H9 (cell line): Measurements from ENCODE around the gene ANO6. TPM values are rescaled to one million over a fixed set of nuclear protein-coding genes. Genes with fewer than 3 reads are reported as not detected.

Experiments
- DNase-seq: peaks from one replicate; pipeline ENCODE4 v3.0.0-alpha.2; 2017
- H2AFZ ChIP-seq: one replicate; pipeline ENCODE4 v1.6.1; 2013; ENCODE audit warnings: mild to moderate bottlenecking, low read length, control low read depth, moderate library complexity
- H2AK5ac ChIP-seq: 2 replicates; pipeline ENCODE4 v1.6.1; 2013; ENCODE audit warnings: low read length, control low read depth, mixed read lengths; ENCODE audit not compliant: insufficient read length
- H2BK120ac ChIP-seq: one replicate; pipeline ENCODE4 v1.6.1; 2013; ENCODE audit warnings: low read depth, mild to moderate bottlenecking, low read length, control low read depth, inconsistent platforms; ENCODE audit not compliant: poor library complexity, severe bottlenecking
- H2BK12ac ChIP-seq: 2 replicates; pipeline ENCODE4 v1.6.1; 2013; ENCODE audit warnings: low read length, control low read depth, mixed read lengths, low read depth; ENCODE audit not compliant: insufficient read length
- H2BK15ac ChIP-seq: 2 replicates; pipeline ENCODE4 v1.6.1; 2013; ENCODE audit warnings: low read depth, low read length, control low read depth
- H2BK20ac ChIP-seq: one replicate; pipeline ENCODE4 v1.6.1; 2013; ENCODE audit warnings: low read depth, mild to moderate bottlenecking, low read length, control low read depth, inconsistent platforms; ENCODE audit not compliant: poor library complexity, severe bottlenecking
- H2BK5ac ChIP-seq: 2 replicates; pipeline ENCODE4 v1.6.1; 2013; ENCODE audit warnings: low read length, control low read depth, mixed read lengths; ENCODE audit not compliant: insufficient read length
- H3K14ac ChIP-seq: 2 replicates; pipeline ENCODE4 v1.6.1; 2013; ENCODE audit warnings: low read length, control low read depth; ENCODE audit not compliant: insufficient read depth
- H3K18ac ChIP-seq: 2 replicates; pipeline ENCODE4 v1.6.1; 2013; ENCODE audit warnings: low read depth, mild to moderate bottlenecking, mixed read lengths, low read length, control low read depth; ENCODE audit not compliant: insufficient read length
- H3K23ac ChIP-seq: 2 replicates; pipeline ENCODE4 v1.6.1; 2013; ENCODE audit warnings: low read length, control low read depth, mixed read lengths, low read depth; ENCODE audit not compliant: insufficient read length
- H3K23me2 ChIP-seq: 2 replicates; pipeline ENCODE4 v1.6.1; 2013; ENCODE audit warnings: low read depth, mild to moderate bottlenecking, mixed read lengths, low read length, control low read depth; ENCODE audit not compliant: insufficient read length, poor library complexity, severe bottlenecking
- H3K27ac ChIP-seq: 2 replicates; pipeline ENCODE4 v1.5.1; 2013; ENCODE audit warnings: low read length, control low read depth, mixed read lengths, low read depth; ENCODE audit not compliant: insufficient read length
- H3K27me3 ChIP-seq: 2 replicates; pipeline ENCODE4 v1.6.1; 2013; ENCODE audit warnings: low read length, control low read depth, inconsistent platforms; ENCODE audit not compliant: insufficient read depth
- H3K4ac ChIP-seq: 2 replicates; pipeline ENCODE4 v1.6.1; 2013; ENCODE audit warnings: low read depth, mild to moderate bottlenecking, control low read depth, inconsistent platforms, low read length, moderate library complexity
- H3K4me1 ChIP-seq: 2 replicates; pipeline ENCODE4 v1.6.1; 2013; ENCODE audit warnings: low read length, control low read depth, inconsistent platforms; ENCODE audit not compliant: insufficient read depth
- H3K4me2 ChIP-seq: 2 replicates; pipeline ENCODE4 v1.6.1; 2013; ENCODE audit warnings: low read length, control low read depth, mixed read lengths; ENCODE audit not compliant: insufficient read length, insufficient read depth
- H3K56ac ChIP-seq: 2 replicates; pipeline ENCODE4 v1.6.1; 2013; ENCODE audit warnings: low read depth, mild to moderate bottlenecking, mixed read lengths, low read length, control low read depth; ENCODE audit not compliant: insufficient read length
- H3K79me1 ChIP-seq: 2 replicates; pipeline ENCODE4 v1.6.1; 2013; ENCODE audit warnings: low read depth, mild to moderate bottlenecking, moderate library complexity, low read length, control low read depth, inconsistent platforms; ENCODE audit not compliant: insufficient read depth, poor library complexity, severe bottlenecking
- H3K79me2 ChIP-seq: 2 replicates; pipeline ENCODE4 v1.6.1; 2013; ENCODE audit warnings: low read length, control low read depth, inconsistent platforms; ENCODE audit not compliant: insufficient read depth
- H3K9ac ChIP-seq: 2 replicates; pipeline ENCODE4 v1.6.1; 2013; ENCODE audit warnings: low read length, control low read depth, mixed read lengths; ENCODE audit not compliant: insufficient read length; ENCODE audit errors: extremely low read depth
- H3K9me3 ChIP-seq: one replicate; pipeline ENCODE4 v1.6.1; 2013; ENCODE audit warnings: low read depth, low read length, inconsistent platforms; ENCODE audit not compliant: control insufficient read depth
- H3T11ph ChIP-seq: one replicate; pipeline ENCODE4 v1.6.1; 2013; ENCODE audit warnings: mild to moderate bottlenecking, low read length, control low read depth, inconsistent platforms
- H4K20me1 ChIP-seq: one replicate; pipeline ENCODE4 v1.6.1; 2013; ENCODE audit not compliant: control insufficient read depth, insufficient read length, insufficient read depth
- H4K5ac ChIP-seq: 2 replicates; pipeline ENCODE4 v1.6.1; 2013; ENCODE audit warnings: low read depth, mild to moderate bottlenecking, mixed read lengths, low read length, control low read depth; ENCODE audit not compliant: insufficient read length
- H4K8ac ChIP-seq: replicated peaks from 2 replicates; pipeline ENCODE4 v1.6.1; 2013; ENCODE audit warnings: low read length, control low read depth, mixed read lengths, low read depth; ENCODE audit not compliant: insufficient read length
- H4K91ac ChIP-seq: 2 replicates; pipeline ENCODE4 v1.6.1; 2013; ENCODE audit warnings: low read depth, mild to moderate bottlenecking, moderate library complexity, mixed read lengths, low read length, control low read depth; ENCODE audit not compliant: insufficient read length
- H3K27ac Mint-ChIP-seq, 3 experiments: 2 replicates in 2 of 3; 3 replicates in 1 of 3; pipeline ENCODE4 v1.8.0; 2020 to 2021; ENCODE audit warnings: mixed read lengths in 3 of 3, mild to moderate bottlenecking in 1 of 3, moderate library complexity in 1 of 3
- H3K27me3 Mint-ChIP-seq: 2 replicates; pipeline ENCODE4 v1.8.0; 2021; ENCODE audit warnings: low read depth, mild to moderate bottlenecking, moderate library complexity, mixed read lengths
- H3K36me3 Mint-ChIP-seq, 3 experiments: 2 replicates in 2 of 3; 3 replicates in 1 of 3; pipeline ENCODE4 v1.8.0; 2020 to 2021; ENCODE audit warnings: low read depth in 3 of 3, mixed read lengths in 3 of 3; ENCODE audit not compliant: insufficient read depth in 1 of 3
- H3K4me1 Mint-ChIP-seq, 2 experiments: 2 replicates each; pipeline ENCODE4 v1.8.0; 2020; ENCODE audit warnings: mixed read lengths in 2 of 2
- H3K4me3 Mint-ChIP-seq, 2 experiments: 2 replicates in 1 of 2; 3 replicates in 1 of 2; pipeline ENCODE4 v1.8.0; 2020 to 2021; ENCODE audit warnings: mild to moderate bottlenecking in 2 of 2, mixed read lengths in 2 of 2, moderate library complexity in 1 of 2
- H3K9me3 Mint-ChIP-seq, 2 experiments: 2 replicates in 1 of 2; 3 replicates in 1 of 2; pipeline ENCODE4 v1.8.0; 2020; ENCODE audit warnings: mild to moderate bottlenecking in 2 of 2, mixed read lengths in 2 of 2, moderate library complexity in 1 of 2
- WGBS: extraction: QIAGEN DNeasy Blood & Tissue Kit; methylation state at CpG from one replicate; pipeline ENCODE4 v1.1.7; 2013; ENCODE audit warnings: missing lambda C conversion rate, low lambda C conversion rate, mixed read lengths; ENCODE audit not compliant: insufficient read length; ENCODE audit errors: extremely low coverage; 5-methylcytosine and 5-hydroxymethylcytosine counted together
- total RNA-seq: library from RNA; stranded (reverse); gene quantifications from 2 replicates; pipeline ENCODE4 v1.2.1, GENCODE V29; 2021
- TF ChIP-seq, protein P1 (sequence below): fragments of 200-600 bp; sonication (generic); conservative IDR thresholded peaks from 3 replicates; pipeline ENCODE4 v1.8.0; 2021; ENCODE audit warnings: antibody characterized with exemption, mild to moderate bottlenecking

ANO6 gene
- total RNA-seq, 1 experiment from 2014 or later = 24.3 TPM

- Histone ChIP-seq H3K23me2 (no peaks in the 10 kb centered on the region), H3K4me2 (no peak overlapping the region), H4K5ac (no peak overlapping the region), H3K56ac (no peak overlapping the region), H3K9me3 (no peaks in the 10 kb centered on the region), H4K8ac (no peak overlapping the region), H3K79me2 (no peaks in the 10 kb centered on the region), H2AK5ac (no peak overlapping the region), H2BK12ac (no peak overlapping the region), H2AFZ (no peak overlapping the region), H3K4ac (no peak overlapping the region), H3K4me1 (no peaks in the 10 kb centered on the region; the same call in 1 of the 2 replicates), H2BK20ac (no peak overlapping the region), H2BK15ac (no peak overlapping the region), H2BK120ac (no peak overlapping the region), H3K9ac (no peak overlapping the region), H3K23ac (no peak overlapping the region), H3K79me1 (no peaks in the 10 kb centered on the region), H4K20me1 (no peaks in the 10 kb centered on the region), H2BK5ac (no peak overlapping the region), H3K14ac (no peak overlapping the region), H3T11ph (no peak overlapping the region), H3K18ac (no peak overlapping the region), H3K27me3 (no peaks in the 10 kb centered on the region), H4K91ac (no peak overlapping the region), H3K27ac (no peak overlapping the region)
- no peak overlapping the region for H3K4me3 Mint-ChIP-seq
- H3K27ac Mint-ChIP-seq = no peak overlapping the region
- TF ChIP-seq, protein P1, sequence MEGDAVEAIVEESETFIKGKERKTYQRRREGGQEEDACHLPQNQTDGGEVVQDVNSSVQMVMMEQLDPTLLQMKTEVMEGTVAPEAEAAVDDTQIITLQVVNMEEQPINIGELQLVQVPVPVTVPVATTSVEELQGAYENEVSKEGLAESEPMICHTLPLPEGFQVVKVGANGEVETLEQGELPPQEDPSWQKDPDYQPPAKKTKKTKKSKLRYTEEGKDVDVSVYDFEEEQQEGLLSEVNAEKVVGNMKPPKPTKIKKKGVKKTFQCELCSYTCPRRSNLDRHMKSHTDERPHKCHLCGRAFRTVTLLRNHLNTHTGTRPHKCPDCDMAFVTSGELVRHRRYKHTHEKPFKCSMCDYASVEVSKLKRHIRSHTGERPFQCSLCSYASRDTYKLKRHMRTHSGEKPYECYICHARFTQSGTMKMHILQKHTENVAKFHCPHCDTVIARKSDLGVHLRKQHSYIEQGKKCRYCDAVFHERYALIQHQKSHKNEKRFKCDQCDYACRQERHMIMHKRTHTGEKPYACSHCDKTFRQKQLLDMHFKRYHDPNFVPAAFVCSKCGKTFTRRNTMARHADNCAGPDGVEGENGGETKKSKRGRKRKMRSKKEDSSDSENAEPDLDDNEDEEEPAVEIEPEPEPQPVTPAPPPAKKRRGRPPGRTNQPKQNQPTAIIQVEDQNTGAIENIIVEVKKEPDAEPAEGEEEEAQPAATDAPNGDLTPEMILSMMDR = no peak
- no peak for DNase-seq
- H3K36me3 Mint-ChIP-seq = no peaks in the 10 kb centered on the region
- no peaks in the 10 kb centered on the region for H3K27me3 Mint-ChIP-seq
- WGBS = no CpG with 5 or more reads among the region's 4 CpGs
- no peaks in the 10 kb centered on the region for H3K4me1 Mint-ChIP-seq
- H3K9me3 Mint-ChIP-seq = no peaks in the 10 kb centered on the region
Measured at GRCh38 chr12:45298047-45298446, 82.2 kb downstream of the ANO6 start.
